PFSK-1 (cell line): ENCODE results near the gene MEIOSIN.

Source experiments
- FOXP2 ChIP-seq: optimal IDR thresholded peaks from 2 replicates; pipeline ENCODE3; 2011; ENCODE audit warnings: borderline replicate concordance, control low read depth, inconsistent platforms; ENCODE audit not compliant: insufficient read depth; ENCODE audit errors: extremely low read length, extremely low read depth
- POLR2AphosphoS5 ChIP-seq: IDR thresholded peaks from 2 replicates; pipeline ENCODE4 v1.6.1; 2012; ENCODE audit warnings: low read depth, mild to moderate bottlenecking, control low read depth, low read length, moderate library complexity
- REST ChIP-seq, 2 experiments: IDR thresholded peaks; 2 replicates each; pipeline versions ENCODE4 v1.6.1 to v1.8.0; 2011 to 2012; ENCODE audit warnings: low read depth in 2 of 2, low read length in 2 of 2, control low read depth in 1 of 2, inconsistent platforms in 1 of 2, mild to moderate bottlenecking in 1 of 2, moderate library complexity in 1 of 2; ENCODE audit not compliant: insufficient read depth in 1 of 2
- SIN3A ChIP-seq: IDR thresholded peaks from 2 replicates; pipeline ENCODE4 v1.6.1; 2012; ENCODE audit warnings: mild to moderate bottlenecking, low read length, moderate library complexity, borderline replicate concordance; ENCODE audit not compliant: insufficient read depth
- TAF1 ChIP-seq: IDR thresholded peaks from 2 replicates; pipeline ENCODE4 v1.6.1; 2012; ENCODE audit warnings: low read length, control low read depth, borderline replicate concordance; ENCODE audit not compliant: insufficient read depth

Gene MEIOSIN

DNA sequence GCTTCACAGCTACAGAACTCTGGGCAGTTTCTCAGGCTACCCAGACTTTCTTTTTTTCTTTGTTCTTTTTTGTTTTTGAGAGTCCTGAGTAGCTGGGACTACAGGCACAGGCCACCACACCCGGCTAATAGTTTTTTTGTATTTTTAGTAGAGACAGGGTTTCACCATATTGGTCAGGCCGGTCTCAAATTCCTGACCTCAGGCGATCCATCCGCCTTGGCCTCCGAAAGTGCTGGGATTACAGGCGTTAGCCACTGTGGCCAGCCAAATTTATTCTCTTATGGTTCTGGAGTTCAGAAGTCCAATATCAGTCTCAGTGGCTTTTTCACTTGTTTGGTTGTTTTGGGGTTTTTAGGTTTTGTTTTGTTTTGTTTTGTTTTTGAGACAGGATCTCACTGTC lies 12.4 kb downstream of the MEIOSIN start:
- TF ChIP-seq REST (IDR thresholded peaks at IDR 0.05; ENCODE audit: insufficient read depth in 1 of 2, low read depth in 2 of 2, low read length in 2 of 2) (no peak), TAF1 (no peak), POLR2AphosphoS5 (no peak)

- no peak for TF ChIP-seq POLR2AphosphoS5
- TF ChIP-seq FOXP2: no peak
- TF ChIP-seq TAF1: no peak
- TF ChIP-seq SIN3A: no peak
- TF ChIP-seq REST (IDR thresholded peaks at IDR 0.05; ENCODE audit: insufficient read depth in 1 of 2, low read depth in 2 of 2, low read length in 2 of 2): no peak
These were observed 13.6 kb downstream of the MEIOSIN start for GRCh38 chr19:45746866-45747265.

- TF ChIP-seq REST (IDR thresholded peaks at IDR 0.05; ENCODE audit: insufficient read depth in 1 of 2, low read depth in 2 of 2, low read length in 2 of 2): no peak
- TF ChIP-seq TAF1: no peak
- no peak for TF ChIP-seq SIN3A
- TF ChIP-seq FOXP2: no peak
- TF ChIP-seq POLR2AphosphoS5: no peak
These were observed 14.3 kb downstream of the MEIOSIN start for GRCh38 chr19:45747513-45747912.

- TF ChIP-seq REST (IDR thresholded peaks at IDR 0.05; ENCODE audit: insufficient read depth in 1 of 2, low read depth in 2 of 2, low read length in 2 of 2): no peak
These were observed 19.4 kb downstream of the MEIOSIN start for GRCh38 chr19:45752639-45753038.

DNA sequence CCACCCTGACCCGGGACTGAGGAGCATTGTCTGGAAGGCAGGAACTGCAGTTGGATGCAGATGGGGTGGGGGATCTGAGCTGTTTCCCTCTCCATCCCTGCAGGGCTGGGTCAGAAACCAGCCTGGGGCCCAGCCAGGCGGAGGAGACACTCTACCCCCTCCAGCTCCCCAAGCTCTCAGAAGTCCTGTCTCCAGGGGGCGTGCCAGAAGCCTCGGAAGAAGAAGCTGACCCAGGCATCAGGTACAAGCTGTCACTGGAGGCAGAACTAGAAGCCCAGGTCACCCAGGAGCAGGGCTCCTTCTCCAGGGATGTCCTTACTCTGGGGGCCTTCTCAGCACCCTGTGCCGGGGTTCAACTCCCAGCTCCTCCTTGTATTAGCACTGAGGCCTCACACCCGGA lies 20.3 kb downstream of the MEIOSIN start:
- TF ChIP-seq SIN3A (no peak), REST (IDR thresholded peaks at IDR 0.05; ENCODE audit: insufficient read depth in 1 of 2, low read depth in 2 of 2, low read length in 2 of 2) (no peak)
